IMR-90 (cell line): ENCODE results near the gene PPOX. TPM values are rescaled to one million over a fixed set of nuclear protein-coding genes. Genes with fewer than 3 reads are reported as not detected.

ENCODE experiments used
- ATAC-seq: fragments of 200-7000 bp; cut with Tn5 transposase; 2 replicates; pipeline ENCODE4 v1.9.1; 2020; ENCODE audit warnings: low read depth, mild to moderate bottlenecking, moderate library complexity
- BruUV-seq: library from RNA; stranded (reverse); fragments of 400-500 nt; replicated peaks from 2 replicates; lab custom pipeline; 2021; lab: Mats Ljungman, UMichigan
- CTCF ChIA-PET: fragments of 300-600 bp; formaldehyde crosslinking; extraction: SDS; loops from one replicate; lab custom pipeline; 2021; ENCODE audit warnings: antibody characterized with exemption; lab: Yijun Ruan, JAX
- POLR2A ChIA-PET: fragments of 300-600 bp; sonication (Branson Sonifier 250); formaldehyde crosslinking; loops from one replicate; lab custom pipeline; 2022; ENCODE audit warnings: antibody characterized with exemption; ENCODE audit not compliant: unreplicated experiment; lab: Charles Lee
- DNase-seq: peaks from one replicate; pipeline ENCODE4 v3.0.0; 2013
- H2AFZ ChIP-seq: replicated peaks from 2 replicates; pipeline ENCODE3; 2013; ENCODE audit warnings: low read length, mild to moderate bottlenecking; ENCODE audit not compliant: poor library complexity
- H2AK5ac ChIP-seq: 2 replicates; pipeline ENCODE4 v1.6.1; 2013; ENCODE audit warnings: low read depth, low read length, inconsistent platforms
- H2AK9ac ChIP-seq: replicated peaks from 2 replicates; pipeline ENCODE3; 2013; ENCODE audit warnings: mild to moderate bottlenecking, low read depth, low read length, moderate library complexity; ENCODE audit not compliant: poor library complexity
- H2BK120ac ChIP-seq: 2 replicates; pipeline ENCODE4 v1.6.1; 2013; ENCODE audit warnings: low read depth, low read length, inconsistent platforms
- H2BK15ac ChIP-seq: 3 replicates; pipeline ENCODE4 v1.6.1; 2013; ENCODE audit warnings: low read depth, low read length, inconsistent platforms
- H2BK20ac ChIP-seq: 2 replicates; pipeline ENCODE4 v1.6.1; 2013; ENCODE audit warnings: low read depth, mild to moderate bottlenecking, inconsistent platforms, low read length, moderate library complexity
- H2BK5ac ChIP-seq: 2 replicates; pipeline ENCODE4 v1.6.1; 2013; ENCODE audit warnings: mild to moderate bottlenecking, low read depth, low read length, inconsistent platforms; ENCODE audit not compliant: poor library complexity, severe bottlenecking
- H3K14ac ChIP-seq: replicated peaks from 2 replicates; pipeline ENCODE4 v1.6.1; 2013; ENCODE audit warnings: low read depth, low read length, inconsistent platforms
- H3K18ac ChIP-seq: 2 replicates; pipeline ENCODE4 v1.6.1; 2013; ENCODE audit warnings: low read depth, low read length, control low read depth
- H3K23ac ChIP-seq: 2 replicates; pipeline ENCODE4 v1.6.1; 2013; ENCODE audit warnings: low read depth, low read length, inconsistent platforms
- H3K27ac ChIP-seq: 2 replicates; pipeline ENCODE4 v1.5.1; 2013; ENCODE audit warnings: mild to moderate bottlenecking, control low read depth, low read length; ENCODE audit not compliant: insufficient read depth
- H3K27me3 ChIP-seq: 2 replicates; pipeline ENCODE4 v1.6.1; 2013; ENCODE audit warnings: low read length; ENCODE audit not compliant: control insufficient read depth, insufficient read depth
- H3K36me3 ChIP-seq: 2 replicates; pipeline ENCODE4 v1.6.1; 2013; ENCODE audit warnings: low read length, mixed read lengths; ENCODE audit not compliant: control insufficient read depth, insufficient read depth
- H3K4ac ChIP-seq: 2 replicates; pipeline ENCODE4 v1.6.1; 2013; ENCODE audit warnings: low read depth, low read length, inconsistent platforms
- H3K4me1 ChIP-seq: 2 replicates; pipeline ENCODE4 v1.6.1; 2013; ENCODE audit warnings: low read length, mixed read lengths; ENCODE audit not compliant: control insufficient read depth, insufficient read depth
- H3K4me2 ChIP-seq: 2 replicates; pipeline ENCODE4 v1.6.1; 2013; ENCODE audit warnings: low read depth, mild to moderate bottlenecking, control low read depth, low read length, moderate library complexity
- H3K4me3 ChIP-seq: 2 replicates; pipeline ENCODE4 v1.5.1; 2013; ENCODE audit warnings: low read depth, mild to moderate bottlenecking, control low read depth, low read length, moderate library complexity; ENCODE audit not compliant: insufficient read depth
- H3K56ac ChIP-seq: 2 replicates; pipeline ENCODE4 v1.6.1; 2013; ENCODE audit warnings: low read length, inconsistent platforms; ENCODE audit not compliant: insufficient read depth; ENCODE audit errors: extremely low read depth
- H3K79me1 ChIP-seq, 2 experiments: 2 replicates each; pipeline ENCODE4 v1.6.1; 2013; ENCODE audit warnings: low read length in 2 of 2, inconsistent platforms in 1 of 2, low read depth in 1 of 2
- H3K9ac ChIP-seq: 2 replicates; pipeline ENCODE4 v1.6.1; 2013; ENCODE audit warnings: low read depth, low read length, control low read depth
- H3K9me1 ChIP-seq: 2 replicates; pipeline ENCODE4 v1.6.1; 2013; ENCODE audit warnings: low read length, inconsistent platforms; ENCODE audit not compliant: insufficient read depth
- H3K9me3 ChIP-seq: 2 replicates; pipeline ENCODE4 v1.6.1; 2013; ENCODE audit warnings: low read length; ENCODE audit not compliant: control insufficient read depth, insufficient read depth
- H4K20me1 ChIP-seq: 2 replicates; pipeline ENCODE4 v1.6.1; 2013; ENCODE audit warnings: low read length, inconsistent platforms; ENCODE audit not compliant: insufficient read depth
- H4K5ac ChIP-seq: 2 replicates; pipeline ENCODE4 v1.6.1; 2013; ENCODE audit warnings: mild to moderate bottlenecking, low read depth, low read length, control low read depth
- H4K8ac ChIP-seq, 2 experiments: 2 replicates each; pipeline ENCODE4 v1.6.1; 2013; ENCODE audit warnings: low read depth in 2 of 2, low read length in 2 of 2, control low read depth in 1 of 2, inconsistent platforms in 1 of 2
- H4K91ac ChIP-seq: 2 replicates; pipeline ENCODE4 v1.6.1; 2013; ENCODE audit warnings: low read depth, low read length, inconsistent platforms; ENCODE audit not compliant: insufficient read depth
- CEBPB ChIP-seq: IDR thresholded peaks from 2 replicates; pipeline ENCODE4 v1.6.1; 2012; ENCODE audit warnings: low read depth, low read length, improper control_type of control experiment
- ELK1 ChIP-seq: fragments of 150-350 bp; IDR thresholded peaks from 2 replicates; pipeline ENCODE4 v1.6.1; 2016; ENCODE audit warnings: low read depth, mild to moderate bottlenecking, low read length, moderate library complexity, borderline replicate concordance
- MXI1 ChIP-seq: IDR thresholded peaks from 2 replicates; pipeline ENCODE4 v1.6.1; 2012; ENCODE audit warnings: low read depth, mild to moderate bottlenecking, low read length, moderate library complexity, borderline replicate concordance
- NFE2L2 ChIP-seq: fragments of 150-350 bp; IDR thresholded peaks from 2 replicates; pipeline ENCODE4 v1.6.1; 2016; ENCODE audit warnings: low read depth, mild to moderate bottlenecking, low read length
- POLR2A ChIP-seq: IDR thresholded peaks from 2 replicates; pipeline ENCODE4 v1.6.1; 2012; ENCODE audit warnings: mild to moderate bottlenecking, low read depth, low read length
- WGBS, 2 experiments: methylation state at CpG; one replicate each; pipeline versions ENCODE4 v1.1.5 to v1.1.7; 2013; ENCODE audit warnings: missing lambda C conversion rate in 2 of 2; ENCODE audit not compliant: insufficient read length in 1 of 2; ENCODE audit errors: extremely low coverage in 2 of 2; 5-methylcytosine and 5-hydroxymethylcytosine counted together
- dilution Hi-C: fragments of 300-500 bp; cut with HindIII; formaldehyde crosslinking; loops from one replicate; pipeline ENCODE4 v1.14.3; 2018; ENCODE audit warnings: low sequenced_read_pairs; ENCODE audit not compliant: unreplicated experiment
- in situ Hi-C: fragments of 300-500 bp; cut with MboI; formaldehyde crosslinking; loops from 3 replicates; pipeline ENCODE4 v1.14.3; 2019; ENCODE audit warnings: low sequenced_read_pairs, inconsistent platforms, mixed read lengths
- intact Hi-C: fragments of 100-400 bp; cut with micrococcal nuclease; formaldehyde crosslinking; loops from 2 replicates; pipeline ENCODE4 v1.10.0; 2022
- polyA plus RNA-seq, 3 experiments: library from polyadenylated mRNA; depleted of rRNA; stranded (reverse); fragments of >200 nt; gene quantifications; 2 replicates each; pipeline ENCODE4 v1.2.3, GENCODE V29; 2012; ENCODE audit warnings: low replicate concordance in 1 of 3
- total RNA-seq: library from RNA; depleted of rRNA; stranded (reverse); fragments of >200 nt; gene quantifications from 2 replicates; pipeline ENCODE4 v1.2.3, GENCODE V29; 2012

Gene PPOX
- total and polyA plus RNA-seq, 2 of the 4 experiments (the other 2 are of a cell fraction) = 6.1 to 14.3 TPM

GRCh38 chr1:161198897-161199431 lies 32.7 kb downstream of the PPOX start, which contains the start of gene ADAMTS4:
Gene ADAMTS4 (minus strand): TSS chr1:161199054. CDS start chr1:161198627, 427 bp downstream.
- Histone ChIP-seq H4K8ac (peak within 1 kb of the TSS; percentile 42 to 96; a peak in 3 of 4 replicates), H4K20me1 (no peaks in the 10 kb centered on the region), H3K79me1 (peaks cover 14 to 18% of the 10 kb centered on the region in 2 experiments), H3K27me3 (no peaks in the 10 kb centered on the region), H3K4me1 (peaks cover 31% of the 10 kb centered on the region), H3K4me3 (no peak within 1 kb of the TSS), H3K27ac (peak within 1 kb of the TSS; percentile 2), H3K14ac (0 out of 2 replicates have a peak within 1 kb of the TSS, but pooled peaks have one; percentile 24), H3K9me3 (no peaks in the 10 kb centered on the region), H3K9me1 (peaks cover 24% of the 10 kb centered on the region), H2AK5ac (peak within 1 kb of the TSS; percentile 48), H3K4me2 (peak within 1 kb of the TSS; percentile 30; the same call in 1 of the 2 replicates), H3K4ac (peak within 1 kb of the TSS; percentile 68), H2BK20ac (no peak within 1 kb of the TSS), H4K5ac (peak within 1 kb of the TSS; percentile 8; the same call in 1 of the 2 replicates), H4K91ac (peak within 1 kb of the TSS; percentile 32), H3K18ac (no peak within 1 kb of the TSS), H3K9ac (no peak within 1 kb of the TSS), H2BK15ac (0 out of 3 replicates have a peak within 1 kb of the TSS, but pooled peaks have one; percentile 16), H2BK5ac (no peak within 1 kb of the TSS), H3K23ac (0 out of 2 replicates have a peak within 1 kb of the TSS, but pooled peaks have one; percentile 12), H2BK120ac (no peak within 1 kb of the TSS; the same call in 1 of the 2 replicates), H2AK9ac (peak within 1 kb of the TSS; percentile 92), H3K36me3 (peaks cover 5% of the 10 kb centered on the region; the same call in 1 of the 2 replicates), H3K56ac (peak within 1 kb of the TSS; percentile 24; the same call in 1 of the 2 replicates), H2AFZ (peak within 1 kb of the TSS; percentile 94)
- ChIA-PET POLR2A (no interaction called here), CTCF (interaction anchor here (1.0 kb wide), 1 partner anchor 28 kb away, joined by 3 read pairs; no protein-coding TSS in a partner anchor)
- dilution Hi-C loops (no loop called here), intact Hi-C loops (no loop called here), in situ Hi-C loops (no loop called here)
- WGBS, 2 experiments = 29% methylated on average over 2 of the region's 11 CpGs; no CpG with 5 or more reads in 1 of the 2 experiments
- DNase-seq = peak; percentile 76
- TF ChIP-seq ELK1 = no peak
- TF ChIP-seq POLR2A = peak; percentile 71; the same call in 1 of the 2 replicates
- TF ChIP-seq NFE2L2 = no peak
- TF ChIP-seq CEBPB = no peak
- TF ChIP-seq MXI1 = no peak
- ATAC-seq = peak; percentile 13
- BruUV-seq = no TSS peak
